Activated CD8-positive, alpha-beta memory T cell treated with anti-CD3 and anti-CD28 coated beads, Interleukin-2, amount 50 U/mL, for 48 hours (primary cell): ENCODE data around the gene RBM4.

ENCODE experiments used
- DNase-seq: peaks from one replicate; pipeline ENCODE4 v3.0.0-alpha.2; 2020

The RBM4 gene

GRCh38 chr11:66692446-66692845 lies 53.9 kb downstream of the RBM4 start:
- DNase-seq, result no peak

- DNase-seq, result no peak
These were observed 54.4 kb downstream of the RBM4 start for GRCh38 chr11:66692871-66693331.

- DNase-seq, result no peak
These were observed 55.0 kb downstream of the RBM4 start for GRCh38 chr11:66693356-66694055.

- DNase-seq, result no peak
These were observed 55.5 kb downstream of the RBM4 start for GRCh38 chr11:66694056-66694410.

GRCh38 chr11:66694732-66695207 lies 56.3 kb downstream of the RBM4 start:
- peak; percentile 92 for DNase-seq
